Measurements from ENCODE around the gene TDP2. TPM values are rescaled to one million over a fixed set of nuclear protein-coding genes. Genes with fewer than 3 reads are reported as not detected.
A peak's percentile ranks its signal among the peaks of the same experiment; 100 is the strongest.
"Not testable (repeated sequence)": the region's sequence is repeated elsewhere in the genome, so short reads cannot be mapped to it uniquely, and the experiment has no call there.

TDP2 gene
- total RNA-seq, 4 donors from 2014 or later, result 69.3 to 403 (median 279) TPM

- Histone ChIP-seq H3K9me3 (no peaks in the 10 kb centered on the region), H3K4me1 (peaks cover 0 to 8% (median 3%) of the 10 kb centered on the region in 4 donors), H3K4me3 (no peak overlapping the region), H3K36me3 (peaks cover 0 to 51% (median 6%) of the 10 kb centered on the region in 3 donors), H3K27ac (no peak overlapping the region), H3K27me3 (no peaks in the 10 kb centered on the region)
- no peak for TF ChIP-seq CTCF (IDR thresholded peaks at IDR 0.05)
- TF ChIP-seq POLR2A (IDR thresholded peaks at IDR 0.05), result no peak
- DNase-seq, result no peak
Measured at GRCh38 chr6:24649691-24650090, 17.0 kb downstream of the TDP2 start.

GRCh38 chr6:24648276-24648675 lies 18.4 kb downstream of the TDP2 start:
- Histone ChIP-seq H3K9me3 (no peaks in the 10 kb centered on the region), H3K4me1 (peaks cover 0 to 8% (median 3%) of the 10 kb centered on the region in 4 donors), H3K27ac (no peak overlapping the region), H3K4me3 (no peak overlapping the region), H3K27me3 (no peaks in the 10 kb centered on the region), H3K36me3 (peaks cover 0 to 37% (median 6%) of the 10 kb centered on the region in 3 donors)
- DNase-seq, result no peak
- TF ChIP-seq POLR2A (IDR thresholded peaks at IDR 0.05) (no peak), CTCF (IDR thresholded peaks at IDR 0.05) (no peak)

- peak overlapping the region in 3 of 4 donors; percentile 16 to 84 (median 49) for H3K27ac ChIP-seq
- H3K9me3 ChIP-seq, result no peaks in the 10 kb centered on the region
- TF ChIP-seq POLR2A (IDR thresholded peaks at IDR 0.05) (no peak), CTCF (IDR thresholded peaks at IDR 0.05) (no peak)
- DNase-seq, result no peak
- H3K4me1 ChIP-seq, result peaks cover 0 to 8% (median 3%) of the 10 kb centered on the region in 4 donors
- H3K4me3 ChIP-seq, result peak overlapping the region in 1 of 4 donors; percentile 69
- peaks cover 0 to 22% (median 0%) of the 10 kb centered on the region in 3 donors for H3K36me3 ChIP-seq
- H3K27me3 ChIP-seq, result no peaks in the 10 kb centered on the region
Measured at GRCh38 chr6:24646771-24647170, 19.9 kb downstream of the TDP2 start.

GRCh38 chr6:24644377-24644776 lies 22.3 kb downstream of the TDP2 start:
- no peak for DNase-seq
- TF ChIP-seq CTCF (IDR thresholded peaks at IDR 0.05), result no peak
- TF ChIP-seq POLR2A (IDR thresholded peaks at IDR 0.05), result no peak
- Histone ChIP-seq H3K4me3 (no peak overlapping the region), H3K36me3 (no peaks in the 10 kb centered on the region), H3K27me3 (no peaks in the 10 kb centered on the region), H3K27ac (no peak overlapping the region), H3K9me3 (no peaks in the 10 kb centered on the region), H3K4me1 (peaks cover 0 to 8% (median 3%) of the 10 kb centered on the region in 4 donors)

GRCh38 chr6:24643920-24644319 lies 22.8 kb downstream of the TDP2 start:
- H3K9me3 ChIP-seq, result no peaks in the 10 kb centered on the region
- H3K4me3 ChIP-seq, result no peak overlapping the region
- H3K4me1 ChIP-seq, result peaks cover 0 to 8% (median 3%) of the 10 kb centered on the region in 4 donors
- DNase-seq, result no peak
- no peaks in the 10 kb centered on the region for H3K36me3 ChIP-seq
- H3K27me3 ChIP-seq, result no peaks in the 10 kb centered on the region
- no peak overlapping the region for H3K27ac ChIP-seq
- TF ChIP-seq POLR2A (IDR thresholded peaks at IDR 0.05) (no peak), CTCF (IDR thresholded peaks at IDR 0.05) (no peak)

GRCh38 chr6:24642061-24642460 lies 24.6 kb downstream of the TDP2 start:
- H3K27ac ChIP-seq, result no peak overlapping the region
- H3K4me3 ChIP-seq, result no peak overlapping the region
- H3K36me3 ChIP-seq, result no peaks in the 10 kb centered on the region
- TF ChIP-seq POLR2A (IDR thresholded peaks at IDR 0.05), result no peak
- no peak for TF ChIP-seq CTCF (IDR thresholded peaks at IDR 0.05)
- no peak for DNase-seq
- H3K4me1 ChIP-seq, result peaks cover 0 to 8% (median 3%) of the 10 kb centered on the region in 4 donors
- no peaks in the 10 kb centered on the region for H3K9me3 ChIP-seq
- no peaks in the 10 kb centered on the region for H3K27me3 ChIP-seq

- not testable (repeated sequence) for H3K4me1 ChIP-seq, H3K27ac ChIP-seq, H3K27me3 ChIP-seq, H3K9me3 ChIP-seq, DNase-seq, H3K36me3 ChIP-seq, H3K4me3 ChIP-seq
Measured at GRCh38 chr6:24640631-24641030, 26.1 kb downstream of the TDP2 start.
